Endometrial microvascular endothelial cells (primary cell): ENCODE data around the gene PFDN6. TPM values are rescaled to one million over a fixed set of nuclear protein-coding genes. Genes with fewer than 3 reads are reported as not detected.

Source experiments
- in situ Hi-C: cut with HindIII; loops from 2 replicates; pipeline ENCODE4 v1.10.0; 2017; ENCODE audit warnings: low sequenced_read_pairs, low pct_unique_long_range_greater_than_20kb; ENCODE audit errors: inconsistent ontology term
- total RNA-seq: library from RNA; depleted of rRNA; stranded (reverse); fragments of >200 nt; gene quantifications from one replicate; pipeline ENCODE4 v1.2.3, GENCODE V29; 2015; ENCODE audit errors: inconsistent ontology term

The PFDN6 gene
- total RNA-seq, 1 donor from 2014 or later, result 59.0 TPM

GRCh38 chr6:33336495-33336894, 47.1 kb downstream of the PFDN6 start:
- in situ Hi-C loops, result no loop called here

- in situ Hi-C loops, result no loop called here
Measured at GRCh38 chr6:33339193-33339592, 49.8 kb downstream of the PFDN6 start.

Other genes with a start within 250 kb of the PFDN6 start
- 8.6 TPM for gene HLA-DPA1, start 216.0 kb upstream of the PFDN6 start, total RNA-seq
- 36.7 TPM for gene HLA-DPB1, start 213.6 kb upstream of the PFDN6 start, total RNA-seq
- gene COL11A2, start 97.1 kb upstream of the PFDN6 start, total RNA-seq, result not detected
- gene RXRB, start 88.9 kb upstream of the PFDN6 start, total RNA-seq, result 19.3 TPM
- gene SLC39A7, start 88.7 kb upstream of the PFDN6 start, total RNA-seq, result 102 TPM
- 6.0 TPM for gene HSD17B8, start 84.9 kb upstream of the PFDN6 start, total RNA-seq
- 9.3 TPM for gene RING1, start 81.1 kb upstream of the PFDN6 start, total RNA-seq
- 43.4 TPM for gene VPS52, start 17.7 kb upstream of the PFDN6 start, total RNA-seq
- gene RPS18, start 17.5 kb upstream of the PFDN6 start, total RNA-seq, result 3,623 TPM
- 4.0 TPM for gene B3GALT4, start 12.5 kb upstream of the PFDN6 start, total RNA-seq
- gene WDR46, start 362 bp upstream of the PFDN6 start, total RNA-seq, result 75.1 TPM
- gene RGL2, start 9.3 kb downstream of the PFDN6 start, total RNA-seq, result 40.3 TPM
- gene TAPBP, start 24.5 kb downstream of the PFDN6 start, total RNA-seq, result 112 TPM
- gene ZBTB22, start 28.1 kb downstream of the PFDN6 start, total RNA-seq, result 29.3 TPM
- 44.5 TPM for gene DAXX, start 33.4 kb downstream of the PFDN6 start, total RNA-seq
- gene KIFC1, start 102.2 kb downstream of the PFDN6 start, total RNA-seq, result 55.4 TPM
- 20.3 TPM for gene PHF1, start 121.4 kb downstream of the PFDN6 start, total RNA-seq
- gene CUTA, start 128.5 kb downstream of the PFDN6 start, total RNA-seq, result 117 TPM
- gene SYNGAP1, start 130.5 kb downstream of the PFDN6 start, total RNA-seq, result 1.7 TPM
- gene ZBTB9, start 165.0 kb downstream of the PFDN6 start, total RNA-seq, result 8.1 TPM